NCI-H510A treated with DMSO at 0.1 percent for 48 hours (cell line): ENCODE results near the gene MOB3B.
"Not testable (repeated sequence)": the region's sequence is repeated elsewhere in the genome, so short reads cannot be mapped to it uniquely, and the experiment has no call there.

Source experiments
- DNase-seq: peaks from one replicate; lab custom pipeline; 2025; lab: John Stamatoyannopoulos, UW

Gene MOB3B

DNA sequence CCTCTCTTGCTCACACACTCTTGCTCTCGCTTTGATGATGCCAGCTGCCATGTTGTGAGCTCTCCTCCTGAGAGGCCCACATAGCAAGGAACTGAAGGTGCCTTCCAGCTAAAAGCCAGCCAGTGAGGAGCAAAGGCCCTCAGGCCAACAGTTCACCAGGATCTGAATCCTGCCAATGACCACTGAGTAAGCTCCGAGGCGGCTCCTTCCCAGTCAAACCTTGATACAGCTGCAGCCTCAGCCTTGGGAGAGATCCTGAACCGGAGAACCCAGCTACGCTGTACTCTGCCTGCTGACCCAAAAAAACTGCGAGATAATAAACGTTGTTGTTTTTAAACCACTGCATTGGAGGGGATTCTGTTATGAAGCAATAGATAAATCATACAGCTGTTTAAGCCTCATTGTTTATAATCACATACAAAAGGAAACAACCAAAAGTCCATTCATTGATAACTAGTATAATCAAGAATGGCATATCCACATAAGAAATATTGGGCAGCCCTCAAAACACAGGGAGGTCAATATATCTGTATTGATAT, 54.5 kb downstream of the MOB3B start:
- DNase-seq = no peak

DNA sequence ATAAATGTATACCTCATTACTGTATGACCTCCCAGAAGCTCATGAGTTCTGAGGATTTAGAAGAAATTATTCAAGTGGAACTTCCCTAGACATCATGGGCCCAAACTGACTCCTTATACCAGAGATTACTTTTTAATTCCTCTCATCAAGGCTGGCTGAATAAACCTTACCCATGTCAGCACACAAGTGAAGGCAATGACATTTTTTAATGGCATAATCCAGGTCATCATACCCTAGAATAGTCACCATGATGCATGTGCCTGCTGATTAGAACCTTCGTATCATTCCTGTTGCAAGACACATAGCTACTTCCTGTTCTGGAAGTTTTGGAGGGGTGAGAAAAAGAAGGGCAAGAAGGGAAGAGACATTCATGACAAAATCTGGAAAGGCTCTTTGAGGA, 55.3 kb downstream of the MOB3B start:
- no peak for DNase-seq

DNA sequence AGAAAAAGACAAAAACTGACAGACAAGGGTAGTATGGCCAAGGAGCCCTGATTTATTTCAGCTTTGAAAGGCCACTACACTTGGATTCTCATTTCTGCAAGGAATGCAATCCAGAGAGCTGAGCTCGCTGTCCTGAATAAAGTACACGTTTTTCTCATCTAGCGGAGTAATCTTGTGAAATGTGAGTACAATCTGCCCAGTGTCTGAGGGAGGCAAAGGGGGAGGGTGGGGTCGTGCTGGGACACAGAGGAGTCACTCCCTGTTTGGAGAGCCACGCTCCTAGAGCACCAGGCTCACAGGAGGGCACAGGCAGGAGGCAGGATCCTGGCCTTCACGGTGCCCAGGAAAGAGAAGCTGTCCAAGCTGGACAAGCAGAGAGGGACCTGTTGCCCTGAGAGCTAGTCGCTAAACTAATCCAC, 56.5 kb downstream of the MOB3B start:
- DNase-seq = no peak

DNA sequence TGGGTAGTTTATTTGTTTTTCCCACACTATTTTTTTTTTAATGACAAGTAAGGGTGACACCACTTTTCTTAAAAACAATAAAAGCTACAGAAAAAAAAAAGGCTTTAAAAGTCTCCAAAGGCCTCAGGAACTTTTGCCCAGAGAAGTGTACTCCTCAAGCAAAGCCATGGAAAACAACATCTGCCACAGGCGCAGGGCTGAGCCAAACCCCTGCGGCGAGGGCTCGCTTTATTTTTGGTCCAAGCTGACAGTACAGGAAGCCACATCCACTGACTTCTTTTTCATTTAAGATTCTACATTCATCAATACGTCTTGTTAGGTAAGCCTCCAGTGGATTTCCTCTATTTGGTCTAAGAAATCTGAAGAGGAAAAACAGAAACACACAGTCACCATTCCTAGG, 57.4 kb downstream of the MOB3B start:
- DNase-seq = no peak

DNA sequence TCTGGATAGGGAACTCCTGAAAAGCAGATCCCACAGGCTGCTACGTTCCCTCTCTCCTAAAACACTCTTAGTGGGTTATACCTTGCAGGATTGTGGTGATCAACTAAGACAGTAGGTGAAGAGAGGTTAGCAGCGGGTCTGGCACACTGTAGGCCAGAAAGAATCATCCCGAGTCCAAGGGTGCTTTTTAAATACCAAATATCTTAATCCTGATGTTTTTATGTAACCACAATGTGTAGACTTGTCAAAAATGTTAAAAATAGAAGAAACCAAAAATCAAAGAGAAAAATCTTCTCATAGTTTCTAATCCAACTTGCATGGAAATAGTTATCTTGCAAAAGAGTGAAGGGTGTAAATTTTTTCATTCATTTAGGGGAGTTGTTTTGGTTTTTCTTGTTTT, 57.8 kb downstream of the MOB3B start:
- no peak for DNase-seq

DNA sequence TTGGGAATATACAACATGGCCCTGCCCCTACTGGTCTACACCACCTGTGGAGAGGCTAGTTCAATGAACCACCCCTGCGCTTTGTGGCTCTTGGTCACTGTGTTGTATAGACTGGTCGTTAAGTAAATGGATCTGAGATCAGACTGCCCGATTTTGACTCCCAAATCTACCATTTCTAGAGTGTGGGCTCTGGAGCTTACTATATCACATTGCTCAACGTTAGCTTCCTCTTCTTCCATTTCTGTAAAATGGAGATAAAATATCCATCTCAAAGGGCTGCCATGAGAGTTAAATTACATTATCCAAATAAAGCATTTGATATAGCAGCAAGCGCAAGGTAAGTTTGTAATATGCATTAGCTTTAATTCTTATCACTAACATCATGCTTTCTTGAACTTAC, 58.2 kb downstream of the MOB3B start:
- DNase-seq = no peak

DNA sequence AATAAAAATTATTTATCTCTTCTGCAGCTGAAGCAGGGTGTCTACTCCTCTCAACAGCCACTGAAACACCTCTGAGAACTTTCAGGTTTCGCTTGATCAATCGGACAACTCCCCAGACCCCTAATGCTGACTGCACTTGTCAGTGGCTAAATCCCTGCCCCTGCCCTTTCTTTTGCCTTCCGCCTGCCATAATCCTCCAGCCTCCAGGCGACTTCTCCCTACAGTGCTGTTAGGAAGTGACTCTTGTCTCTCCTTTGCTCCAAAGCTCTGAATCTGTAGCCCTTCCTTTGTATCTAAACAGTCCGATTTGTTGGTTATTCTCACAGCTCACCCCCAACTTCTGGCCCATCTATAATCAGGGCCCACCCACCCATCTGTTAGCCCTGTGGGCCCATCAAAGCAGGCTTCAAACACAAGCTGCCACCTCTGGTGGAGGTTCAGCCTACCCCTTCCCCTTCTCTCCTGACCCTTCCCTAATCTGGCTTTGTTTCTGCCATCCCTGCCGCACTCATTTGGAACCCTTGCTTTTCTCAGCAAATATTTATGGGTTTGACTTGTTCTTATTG, 59.2 kb downstream of the MOB3B start:
- DNase-seq = no peak

DNA sequence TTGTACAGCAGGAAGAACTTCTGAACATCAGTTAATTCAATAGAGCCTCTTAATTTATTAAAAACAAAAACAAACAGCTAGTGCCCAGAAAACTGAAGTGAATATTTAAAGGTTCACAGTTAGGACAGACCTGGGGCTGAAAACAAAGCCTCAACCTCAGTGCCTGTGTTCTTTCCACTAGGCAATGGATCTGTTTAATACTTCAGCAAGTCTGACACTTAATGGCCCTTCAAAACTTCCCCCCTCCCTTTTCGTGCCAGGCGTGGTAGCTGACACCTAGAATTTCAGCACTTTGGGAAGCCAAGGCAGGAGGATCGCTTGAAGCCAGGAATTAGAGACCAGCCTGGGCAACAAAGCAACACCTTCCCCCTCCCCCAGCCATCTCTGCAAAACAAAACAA, 60.1 kb downstream of the MOB3B start:
- no peak for DNase-seq

DNA sequence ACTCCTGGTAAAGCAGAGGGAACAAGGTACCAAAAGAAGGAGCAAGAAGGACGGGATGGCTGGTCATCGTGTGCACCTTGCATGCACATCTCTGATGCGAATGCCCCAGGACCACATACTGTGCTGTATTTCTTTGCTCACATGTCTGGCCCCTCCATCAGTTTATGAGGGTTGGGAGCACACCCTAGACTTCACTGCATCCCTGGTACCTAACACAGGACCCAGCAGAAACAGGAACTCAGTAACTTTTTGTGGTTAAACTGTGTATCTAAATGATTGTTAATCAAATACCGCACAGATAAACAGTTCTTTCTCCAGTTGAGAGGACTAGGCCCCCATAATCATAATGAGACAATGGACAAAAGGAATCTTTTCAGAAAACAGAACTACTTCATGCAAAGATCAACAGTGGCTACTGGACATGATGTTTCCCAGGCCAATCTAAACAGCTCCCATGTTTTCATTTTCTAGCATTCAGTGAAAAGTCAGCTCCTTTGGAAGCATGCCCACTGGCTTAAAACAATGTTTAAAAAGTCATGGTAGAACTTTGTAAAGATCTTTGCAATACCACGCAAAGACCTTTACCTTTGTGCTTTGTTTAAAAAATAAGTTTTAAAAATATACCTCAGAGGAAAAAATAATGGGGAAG, 61.0 kb downstream of the MOB3B start:
- DNase-seq = no peak

DNA sequence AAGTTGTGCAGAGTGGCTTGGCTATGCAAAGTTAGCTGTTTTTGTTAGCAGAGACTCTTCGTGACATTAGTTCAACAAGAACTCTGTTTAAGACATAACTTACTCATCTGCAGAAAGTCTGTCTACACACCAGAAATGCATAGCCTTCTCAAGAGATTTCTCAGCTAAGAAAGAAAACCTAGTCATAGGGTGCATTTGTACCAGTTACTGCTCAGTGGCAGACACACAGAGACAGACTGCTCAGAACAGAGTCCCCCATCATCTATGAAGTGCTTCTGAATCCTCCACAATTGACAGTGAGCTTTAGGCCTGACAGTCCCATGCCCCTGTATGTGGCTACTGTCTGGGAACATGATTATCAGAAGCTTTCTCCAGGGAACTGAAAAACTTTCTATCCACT, 61.6 kb downstream of the MOB3B start:
- DNase-seq = no peak

DNA sequence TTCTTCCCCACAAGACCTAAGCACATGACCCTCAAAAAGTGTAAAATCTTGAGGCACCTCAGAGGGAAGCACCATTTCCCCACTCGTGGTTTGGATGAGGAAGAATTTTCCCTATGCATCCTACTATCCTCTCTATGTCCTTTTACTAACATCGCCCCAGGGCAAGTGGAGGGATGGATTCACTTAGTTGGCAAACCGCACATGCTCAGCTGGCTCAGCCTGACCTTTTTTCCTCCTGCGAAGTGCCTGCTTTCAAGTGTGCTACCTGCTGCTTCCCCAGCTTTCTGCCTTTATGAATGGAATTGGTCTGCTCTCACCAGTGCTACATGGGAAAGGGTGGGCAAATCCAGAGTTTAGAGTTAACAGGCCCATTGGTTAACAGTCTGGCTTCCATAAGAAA, 62.1 kb downstream of the MOB3B start:
- no peak for DNase-seq

DNA sequence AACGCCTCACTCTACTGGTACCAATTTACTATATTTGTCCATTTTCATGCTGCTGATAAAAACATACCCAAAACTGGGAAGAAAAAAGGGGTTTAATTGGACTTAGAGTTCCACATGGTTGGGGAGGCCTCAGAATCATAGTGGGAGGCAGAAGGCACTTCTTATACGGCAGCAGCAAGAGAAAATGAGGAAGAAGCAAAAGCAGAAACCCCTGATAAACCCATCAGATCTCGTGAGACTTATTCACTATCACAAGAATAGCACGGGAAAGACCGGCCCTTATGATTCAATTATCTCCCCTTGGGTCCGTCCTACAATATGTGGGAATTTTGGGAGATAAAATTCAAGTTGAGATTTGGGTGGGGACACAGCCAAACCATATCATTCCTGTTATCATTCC, 63.1 kb downstream of the MOB3B start:
- DNase-seq = not testable (repeated sequence)

DNA sequence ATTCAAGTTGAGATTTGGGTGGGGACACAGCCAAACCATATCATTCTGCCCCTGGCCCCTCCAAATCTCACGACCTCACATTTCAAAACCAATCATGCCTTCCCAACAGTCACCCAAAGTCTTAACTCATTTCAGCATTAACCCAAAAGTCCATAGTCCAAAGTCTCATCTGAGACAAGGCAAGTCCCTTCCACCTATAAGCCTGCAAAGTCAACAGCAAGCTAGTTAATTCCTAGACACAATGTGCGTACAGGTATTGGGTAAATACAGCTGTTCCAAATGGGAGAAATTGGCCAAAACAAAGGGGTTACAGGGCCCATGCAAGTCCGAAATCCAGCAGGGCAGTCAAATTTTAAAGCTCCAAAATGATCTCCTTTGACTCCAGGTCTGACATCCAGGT, 64.7 kb downstream of the MOB3B start:
- DNase-seq = not testable (repeated sequence)

DNA sequence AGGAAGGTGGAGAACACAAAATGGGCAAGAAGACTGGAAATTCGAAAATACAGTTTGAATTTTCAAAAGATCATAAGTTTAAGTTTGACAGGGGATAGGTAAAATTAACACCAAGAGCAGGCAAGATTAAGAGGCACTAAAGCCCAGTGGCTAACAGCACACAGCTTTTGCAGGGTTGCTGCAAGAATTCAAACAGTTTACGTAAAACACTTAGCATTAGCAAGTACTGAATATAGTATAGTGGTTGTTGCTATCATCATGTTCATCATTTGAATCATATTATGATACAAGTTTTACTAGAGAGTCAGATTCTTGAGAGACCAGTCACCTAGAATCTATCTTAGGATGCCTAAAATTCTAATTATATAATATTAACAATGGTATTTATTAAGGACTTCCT, 66.8 kb downstream of the MOB3B start:
- DNase-seq = no peak

DNA sequence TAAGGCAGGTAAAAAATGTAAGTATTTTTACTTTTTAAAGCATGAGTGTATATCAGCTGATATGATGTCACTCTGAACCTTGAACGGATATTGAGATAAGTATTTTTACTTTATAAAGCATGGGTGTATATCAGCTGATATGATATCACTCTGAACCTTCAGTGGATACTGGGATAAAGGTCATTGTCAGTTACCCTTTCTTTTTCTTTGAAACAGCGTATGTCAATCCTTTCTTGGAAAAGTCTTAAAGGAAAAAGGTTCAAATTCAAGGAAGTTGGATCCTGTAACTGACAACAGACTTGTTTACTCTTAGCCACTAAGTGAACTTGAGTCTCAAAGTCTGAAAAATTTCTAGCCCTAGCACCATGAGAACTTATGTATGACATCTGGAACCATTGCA, 67.2 kb downstream of the MOB3B start:
- DNase-seq = no peak

DNA sequence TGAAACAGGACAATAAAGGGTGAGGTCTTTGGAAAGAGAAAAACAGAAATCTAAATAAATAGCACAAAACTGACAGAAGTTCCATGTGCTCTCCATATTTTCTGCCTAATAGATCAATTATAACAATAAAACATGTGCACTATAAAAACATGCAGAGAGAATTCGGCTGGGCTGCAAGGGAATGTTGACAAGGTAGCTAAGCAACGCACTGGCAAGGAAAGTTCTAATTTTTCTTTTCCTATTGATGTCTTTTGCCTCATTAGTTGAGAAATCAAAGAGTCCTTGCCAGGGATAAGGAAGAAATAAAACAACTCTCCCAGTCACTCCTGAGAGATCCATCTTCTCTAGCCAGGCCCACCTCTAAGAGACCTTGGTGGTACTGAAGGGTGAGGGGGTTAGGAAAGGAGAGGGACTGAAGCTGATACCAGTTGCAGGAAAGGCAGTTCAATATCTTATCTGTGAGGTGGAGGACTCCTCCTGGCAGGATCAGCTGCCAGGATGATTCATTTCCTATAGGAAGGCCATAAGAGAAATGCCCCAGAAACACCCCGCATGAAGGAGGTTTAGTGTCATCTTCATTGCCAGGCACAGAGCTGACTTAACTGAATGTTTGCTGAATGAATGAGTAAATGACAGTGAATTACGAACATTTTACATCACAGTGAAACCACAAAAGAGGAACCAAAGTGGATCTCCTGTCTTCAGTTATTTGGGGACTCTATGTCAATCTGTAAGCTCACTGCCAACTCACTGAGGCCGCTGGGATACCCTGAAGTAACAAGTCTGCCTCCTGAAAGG, 69.2 kb downstream of the MOB3B start:
- DNase-seq = no peak

DNA sequence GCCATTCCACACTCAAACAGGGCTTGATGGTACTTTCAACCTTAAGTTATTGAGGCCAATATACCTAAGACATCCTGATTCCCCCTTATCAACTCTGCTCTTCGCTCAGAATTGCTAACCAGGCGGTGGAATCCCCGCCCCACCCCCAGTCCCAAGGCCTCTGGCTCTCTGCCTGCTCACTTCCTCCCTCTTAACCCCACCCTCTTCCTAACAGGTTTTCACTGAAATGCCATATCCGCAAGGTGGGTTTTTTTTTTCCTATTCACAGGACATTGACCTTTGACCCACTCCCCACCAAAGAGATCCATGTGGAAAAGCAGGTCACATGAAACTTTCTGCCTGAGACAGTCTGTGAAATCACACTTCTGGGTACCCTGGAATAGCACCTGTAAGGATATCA, 72.2 kb downstream of the MOB3B start:
- DNase-seq = no peak

DNA sequence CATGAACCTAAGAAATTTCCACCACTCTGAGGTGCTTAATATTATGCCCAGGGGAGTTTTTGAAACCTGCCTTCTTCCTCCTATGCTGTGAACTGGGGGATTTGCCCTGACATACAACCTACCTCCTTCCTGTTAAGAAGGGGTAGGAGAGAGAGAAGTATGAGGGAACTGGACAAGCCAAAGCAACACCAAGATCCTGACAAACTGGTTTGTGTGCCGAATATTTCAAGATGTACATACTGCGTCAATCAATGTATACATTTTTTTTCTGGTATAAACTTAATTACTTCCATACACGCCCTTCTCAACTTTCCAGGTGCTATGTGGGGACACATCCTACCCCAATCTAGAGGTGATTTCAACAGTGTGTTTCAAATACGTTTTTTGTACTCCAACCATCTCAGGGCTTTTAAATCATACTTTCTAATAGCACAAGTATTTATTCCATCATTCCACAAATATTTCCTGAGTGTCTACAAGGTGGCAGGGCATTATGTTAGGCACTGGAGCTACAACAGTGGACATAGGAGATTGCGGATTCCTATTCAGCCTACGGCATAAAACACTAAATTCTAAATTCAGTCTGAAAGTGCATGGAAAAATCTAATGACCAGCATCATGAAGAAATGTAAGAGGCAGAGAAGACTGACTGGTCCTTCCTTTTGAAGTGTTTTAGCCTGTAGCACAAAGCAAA, 75.6 kb downstream of the MOB3B start:
- DNase-seq = no peak

DNA sequence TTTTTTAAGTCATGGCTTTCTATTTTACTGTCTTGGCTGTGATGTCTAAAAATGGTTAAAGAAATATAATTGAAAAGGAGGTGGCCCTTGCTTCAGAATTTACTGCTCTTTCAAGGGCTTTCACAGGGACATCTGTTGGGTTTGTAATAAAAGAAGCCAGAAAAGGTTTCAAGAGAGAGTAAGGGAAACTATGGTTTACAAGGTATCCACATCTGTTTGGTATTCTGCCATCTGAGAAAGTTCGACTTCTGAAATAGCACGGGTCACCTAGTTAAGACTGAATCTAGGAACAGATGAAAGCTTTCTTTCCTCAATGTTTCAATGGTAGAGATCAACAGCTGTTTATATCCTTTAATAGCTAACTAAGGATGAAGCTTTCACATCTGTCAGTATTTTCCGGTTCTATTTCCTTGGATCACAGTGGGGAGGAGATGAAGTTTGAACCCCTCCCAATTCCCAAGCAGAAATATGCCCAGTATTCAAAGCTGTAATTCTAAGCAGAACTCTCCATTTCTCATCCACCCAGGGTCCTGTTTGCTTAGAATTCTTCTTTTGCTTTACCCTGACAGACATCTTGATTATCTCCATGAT, 78.3 kb downstream of the MOB3B start:
- DNase-seq = no peak

DNA sequence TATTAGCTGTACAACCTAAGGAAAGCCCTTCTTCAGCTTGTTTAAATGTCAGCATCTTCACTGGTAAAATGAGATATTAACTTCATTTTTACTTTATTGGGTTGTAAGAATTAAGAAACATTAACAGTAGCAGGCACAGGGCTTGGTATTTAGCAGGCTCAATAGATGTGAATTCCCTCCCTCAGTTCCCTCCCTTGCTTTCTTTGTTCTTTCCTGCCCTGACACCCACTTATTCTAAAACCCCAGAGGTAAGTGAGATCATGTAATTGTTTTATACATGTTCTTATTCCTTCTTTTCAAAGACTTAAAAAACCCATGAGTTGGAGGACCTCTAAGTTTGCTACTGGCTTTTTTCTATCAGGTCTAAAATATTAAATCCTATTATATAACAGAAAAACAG, 78.9 kb downstream of the MOB3B start:
- DNase-seq = no peak

DNA sequence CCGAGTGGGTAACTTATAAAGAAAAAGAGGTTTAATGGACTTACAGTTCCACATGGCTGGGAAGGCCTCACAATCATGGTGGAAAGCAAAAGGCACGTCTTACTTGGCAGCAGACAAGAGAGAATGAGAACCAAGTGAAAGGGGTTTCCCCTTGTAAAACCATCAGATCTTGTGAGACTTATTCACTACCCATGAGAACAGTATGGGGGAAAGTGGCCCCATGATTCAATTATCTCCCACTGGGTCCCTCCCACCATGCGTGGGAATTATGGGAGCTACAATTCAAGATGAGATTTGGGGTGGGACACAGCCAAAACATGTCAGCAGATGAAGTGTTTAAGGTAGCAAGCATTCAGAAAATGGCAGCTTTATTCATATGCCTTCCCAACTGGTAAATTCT, 81.3 kb downstream of the MOB3B start:
- DNase-seq = not testable (repeated sequence)

DNA sequence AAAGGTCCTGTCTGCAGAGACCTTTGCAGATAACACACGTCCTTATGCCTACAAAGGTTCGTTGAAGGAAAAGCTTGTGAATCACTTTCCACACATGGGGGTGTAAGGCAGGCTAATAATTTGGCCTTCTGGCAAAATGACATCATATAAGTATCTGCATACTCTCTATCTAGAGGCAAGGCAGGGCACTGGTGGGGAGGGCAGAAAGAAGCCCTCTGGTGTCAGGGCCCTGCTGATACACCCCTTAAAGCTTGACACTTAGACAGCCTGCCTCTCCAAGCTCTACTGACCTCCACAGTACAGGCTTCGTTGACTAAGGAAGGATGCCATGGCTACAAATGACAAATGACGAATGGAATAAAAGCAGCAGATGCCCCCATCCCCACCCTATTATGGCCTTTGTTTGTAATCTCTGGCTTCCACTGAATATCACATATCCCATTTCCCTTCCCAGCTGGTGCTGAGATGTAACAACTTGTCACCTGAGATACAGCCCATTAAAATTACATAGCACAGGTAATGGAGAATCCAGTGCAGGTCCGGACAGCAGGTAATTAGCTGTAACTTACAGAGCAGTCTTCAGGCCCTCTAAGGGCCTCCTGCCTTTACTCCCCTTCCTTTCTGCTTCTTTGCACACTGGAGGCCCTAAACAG, 82.5 kb downstream of the MOB3B start:
- no peak for DNase-seq
